HG02678 (cell line): ENCODE data around the gene RHEB.

Experiments
- ATAC-seq: cut with Tn5 transposase; IDR thresholded peaks from one replicate; pipeline ENCODE4 v1.9.1; 2021; ENCODE audit warnings: mild to moderate bottlenecking, moderate library complexity; ENCODE audit not compliant: unreplicated experiment

Gene RHEB

GRCh38 chr7:151423226-151423625 is 96.5 kb downstream of the RHEB start:
- ATAC-seq: no peak

GRCh38 chr7:151422212-151422611 is 97.5 kb downstream of the RHEB start:
- no peak for ATAC-seq

GRCh38 chr7:151420144-151420543 is 99.6 kb downstream of the RHEB start:
- no peak for ATAC-seq

- no peak for ATAC-seq
These were observed 102.8 kb downstream of the RHEB start for GRCh38 chr7:151416941-151417315.

GRCh38 chr7:151416112-151416940 is 103.4 kb downstream of the RHEB start:
- ATAC-seq: no peak
